ENCODE results near the gene NDUFA7.

DNA sequence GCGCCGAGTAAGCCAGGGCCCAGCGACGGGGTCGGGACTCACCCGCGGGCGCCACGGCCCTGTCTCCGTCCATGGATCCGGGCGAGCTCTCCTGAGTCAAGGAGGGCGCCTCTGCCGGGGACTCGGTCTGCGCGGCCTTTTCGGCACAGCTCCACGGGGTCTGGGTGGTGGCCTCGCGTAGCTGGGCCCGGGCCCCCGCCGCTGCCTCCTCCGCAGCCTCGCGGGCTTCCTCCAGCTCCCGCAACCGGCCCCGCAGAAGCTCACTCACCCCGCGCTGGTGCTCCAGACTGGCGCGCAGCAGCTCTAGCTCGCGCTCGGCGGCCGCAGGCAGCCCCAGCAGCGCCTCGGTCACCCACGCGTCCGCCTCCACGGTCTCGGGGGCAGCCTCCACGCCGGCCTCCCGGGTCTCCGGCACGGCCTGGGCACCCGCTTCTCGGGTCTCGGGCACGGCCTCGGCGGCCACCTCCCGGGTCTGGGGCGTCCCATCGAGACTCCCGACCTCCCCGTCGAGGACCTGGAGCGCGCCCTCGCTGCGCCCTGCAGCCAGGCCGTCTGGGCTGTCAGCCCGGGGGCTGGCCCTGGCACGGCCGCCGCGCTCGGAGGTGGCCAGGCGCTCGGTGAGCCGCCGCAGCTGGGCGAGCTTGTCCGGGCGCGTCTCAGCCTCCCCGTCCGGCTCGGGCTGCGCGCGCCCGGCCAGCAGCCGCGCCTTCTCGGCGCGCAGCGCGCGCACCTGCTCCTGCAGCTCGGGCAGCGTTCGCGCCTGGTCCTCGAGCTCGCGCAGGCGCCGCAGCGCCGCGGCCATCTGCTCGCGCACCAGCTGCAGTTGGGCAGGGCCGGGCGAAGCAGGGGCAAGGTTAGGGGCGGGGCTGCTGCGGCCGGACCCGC is 13.5 kb upstream of the NDUFA7 start:
- TF ChIP-seq EZH2phosphoT487 (IDR thresholded peaks at IDR 0.05; ENCODE audit: insufficient read depth, low read depth) (no peak), EZH2 (IDR thresholded peaks at IDR 0.05; ENCODE audit: insufficient read depth, poor library complexity, severe bottlenecking) (no peak)
